H1 (cell line): ENCODE data around the gene DPY19L2.
"Not testable (repeated sequence)": the region's sequence is repeated elsewhere in the genome, so short reads cannot be mapped to it uniquely, and the experiment has no call there.

Source experiments
- CHD2 ChIP-seq: IDR thresholded peaks from 2 replicates; pipeline ENCODE4 v1.6.1; 2012; ENCODE audit warnings: low read length, improper control_type of control experiment
- POLR2A ChIP-seq, 2 experiments: IDR thresholded peaks; 1 replicate in 1 of 2; 2 replicates in 1 of 2; pipeline ENCODE4 v1.6.1; 2011; ENCODE audit warnings: low read depth in 2 of 2, low read length in 2 of 2, mild to moderate bottlenecking in 2 of 2; ENCODE audit errors: control extremely low read depth in 1 of 2

- not testable (repeated sequence) for TF ChIP-seq POLR2A (IDR thresholded peaks at IDR 0.05; ENCODE audit: control extremely low read depth in 1 of 2, low read depth in 2 of 2, low read length in 2 of 2); CHD2
These were observed 138.7 kb downstream of the DPY19L2 start for GRCh38 chr12:63529641-63530040.
